ENCODE measurements around the gene CLMP. TPM values are rescaled to one million over a fixed set of nuclear protein-coding genes. Genes with fewer than 3 reads are reported as not detected.
"Not testable (repeated sequence)": the region's sequence is repeated elsewhere in the genome, so short reads cannot be mapped to it uniquely, and the experiment has no call there.

The CLMP gene
- polyA plus RNA-seq, 4 donors, result 25.2 to 42.3 (median 39.1) TPM

DNA sequence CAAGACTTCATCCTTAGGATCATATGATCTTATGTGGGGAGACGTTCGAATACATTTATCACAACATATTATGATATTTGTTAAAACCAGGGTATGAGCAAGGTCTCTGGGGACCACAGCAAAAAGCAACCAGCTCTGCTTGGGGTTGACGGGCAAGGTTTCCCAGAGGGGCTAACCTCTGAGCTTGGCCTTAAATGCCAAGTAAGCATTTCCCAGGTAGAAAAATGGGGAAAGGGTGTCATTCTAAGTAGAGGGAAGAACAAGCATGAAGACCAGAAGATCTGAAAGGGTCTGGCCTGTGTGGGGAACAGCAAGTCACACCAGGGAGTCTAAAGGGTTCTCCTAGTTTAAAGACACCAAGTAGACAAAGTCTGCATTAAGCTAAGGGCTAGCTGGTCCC, 24.1 kb downstream of the CLMP start:
- DNase-seq (ENCODE audit: low read depth in 4 of 4, low spot score in 3 of 4), result no peak

DNA sequence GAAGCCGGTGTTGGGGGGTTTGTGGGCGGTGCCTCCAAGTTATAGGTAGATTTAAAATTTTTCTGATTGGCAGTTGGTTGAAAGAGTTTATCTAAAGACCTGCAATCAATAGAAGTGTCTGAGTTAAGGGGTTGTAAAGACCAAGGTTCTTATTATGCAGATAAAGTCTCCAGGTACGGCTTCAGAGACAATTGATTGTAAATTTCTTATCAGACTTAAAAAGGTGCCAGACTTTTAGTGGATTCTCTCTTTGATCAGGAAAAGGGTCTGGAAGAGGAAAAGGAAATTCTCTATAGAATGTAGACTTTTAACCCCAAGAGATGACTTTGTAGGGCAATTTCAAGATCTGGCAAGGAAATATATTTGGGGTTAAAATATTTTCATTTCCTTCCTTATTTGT, 25.2 kb downstream of the CLMP start:
- DNase-seq (ENCODE audit: low read depth in 4 of 4, low spot score in 3 of 4), result no peak

DNA sequence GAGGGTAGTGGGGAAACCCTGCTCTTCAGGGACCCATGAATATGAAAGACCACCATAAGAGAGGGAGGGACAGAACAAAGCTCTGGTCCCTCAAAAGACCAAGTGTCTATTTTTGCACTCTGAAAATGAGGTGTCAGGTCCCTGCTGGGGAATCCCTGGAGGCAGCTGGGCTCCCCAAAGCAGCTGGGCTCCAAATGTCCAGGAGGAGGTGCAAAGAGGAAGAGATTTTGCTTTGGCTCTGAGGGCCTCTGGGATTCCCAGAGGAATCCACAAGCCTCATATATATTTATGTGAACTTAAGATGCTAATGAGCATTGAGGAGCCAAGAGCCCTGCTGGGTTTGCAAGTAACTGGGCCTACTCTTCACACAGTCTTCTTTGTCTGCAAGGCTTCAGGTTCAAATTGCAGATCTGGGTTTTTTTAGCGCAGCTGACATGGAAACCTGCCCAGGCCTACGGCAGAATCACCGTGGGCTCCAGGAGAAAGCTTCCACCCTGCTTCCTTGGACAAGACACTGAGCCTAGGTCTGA, 26.0 kb downstream of the CLMP start:
- no peak for DNase-seq (ENCODE audit: low read depth in 4 of 4, low spot score in 3 of 4)

DNA sequence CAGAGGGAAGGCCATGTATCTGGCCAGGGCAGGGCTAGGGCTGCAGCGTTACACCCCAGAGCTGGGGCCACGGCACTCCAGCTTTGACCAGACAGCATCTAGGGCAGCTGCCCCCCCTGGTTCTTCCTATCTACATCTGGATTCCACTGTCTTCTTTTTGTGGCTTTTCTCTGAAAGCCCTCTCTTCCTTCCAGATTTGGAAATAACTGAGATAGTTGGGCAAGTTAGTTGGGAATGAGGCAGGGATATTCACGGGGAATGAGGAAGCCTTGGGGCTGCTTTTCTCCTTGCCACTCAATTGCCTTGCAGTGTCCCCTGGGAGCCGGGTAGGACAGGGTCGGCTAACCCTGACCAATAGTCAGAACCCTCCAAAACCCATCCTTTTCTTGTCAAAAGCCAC, 26.8 kb downstream of the CLMP start:
- DNase-seq (ENCODE audit: low read depth in 4 of 4, low spot score in 3 of 4), result no peak

DNA sequence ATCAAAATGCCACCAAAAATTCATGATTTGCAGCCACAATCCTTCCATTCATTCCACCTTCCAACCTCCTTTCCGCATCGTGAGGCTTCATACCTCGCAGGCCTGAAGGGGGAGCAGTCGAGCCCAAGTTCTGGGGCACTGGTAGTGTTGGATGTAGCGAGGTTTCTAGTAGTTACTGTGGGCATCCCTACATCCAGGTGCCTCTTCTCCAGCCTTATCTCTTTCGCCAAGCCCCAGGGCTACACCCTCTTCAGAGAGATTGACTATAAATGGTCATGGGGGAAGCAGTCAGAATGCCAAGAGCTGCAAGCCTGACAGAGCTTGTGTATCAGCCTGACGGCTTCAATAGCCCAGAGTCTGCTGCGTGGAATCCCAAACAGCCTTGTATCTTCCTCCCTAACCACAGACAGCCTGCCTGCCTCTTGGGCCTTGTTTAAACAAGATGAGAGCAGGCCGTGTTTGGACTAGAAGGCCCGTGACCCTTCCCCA, 28.9 kb downstream of the CLMP start:
- DNase-seq (ENCODE audit: low read depth in 4 of 4, low spot score in 3 of 4), result no peak

DNA sequence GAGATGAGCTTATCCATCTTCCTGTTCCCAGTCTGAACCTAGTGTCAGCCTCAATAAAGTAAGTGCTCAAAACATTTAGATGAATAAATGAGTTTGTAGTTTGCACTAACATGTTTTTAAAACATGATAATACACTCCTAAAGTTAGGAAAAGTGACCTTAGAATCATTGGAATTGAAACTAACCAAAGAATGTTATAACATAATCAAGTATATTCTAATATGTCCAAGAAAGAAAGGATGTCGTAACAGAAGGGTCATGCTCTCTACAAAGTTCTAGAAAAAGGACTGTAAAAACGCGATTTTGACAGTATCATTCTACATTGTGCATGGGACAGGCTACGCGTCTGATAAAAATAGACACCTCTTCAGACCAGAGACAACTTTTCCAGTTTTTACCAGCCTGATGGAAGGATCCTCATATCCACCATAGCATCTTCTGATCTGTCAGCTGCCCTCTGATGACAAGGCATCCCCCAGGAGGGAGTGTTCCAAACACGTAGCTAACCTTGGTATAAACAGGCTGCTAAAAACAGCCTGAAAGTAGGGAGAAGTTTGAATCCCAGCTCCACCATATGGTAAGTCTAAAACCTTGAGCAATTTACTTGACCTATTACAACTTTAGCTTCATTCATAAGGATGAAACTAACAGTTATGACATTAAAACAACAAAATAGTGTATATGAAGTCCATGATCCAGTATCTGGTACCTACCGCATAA, 30.2 kb downstream of the CLMP start:
- DNase-seq (ENCODE audit: low read depth in 4 of 4, low spot score in 3 of 4), result no peak

DNA sequence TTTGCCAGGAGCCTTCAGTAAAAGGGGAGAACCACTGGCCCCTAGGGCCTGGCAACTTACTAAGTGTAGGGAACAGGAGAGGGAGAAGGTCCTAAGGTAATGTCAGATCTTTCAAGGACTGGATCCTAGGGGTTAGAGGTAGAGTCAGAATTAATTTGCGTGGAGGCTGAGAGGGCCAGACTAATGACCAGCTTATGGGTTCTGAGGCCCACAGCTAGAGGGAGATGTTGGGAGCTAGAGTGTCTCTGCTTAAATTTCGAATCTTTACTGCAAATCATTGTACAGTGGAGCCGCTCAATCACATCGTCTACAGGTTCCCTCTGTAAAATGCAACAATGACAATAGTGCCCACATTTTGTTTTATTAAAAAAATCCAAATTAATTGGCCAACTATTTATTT, 31.4 kb downstream of the CLMP start:
- no peak for DNase-seq (ENCODE audit: low read depth in 4 of 4, low spot score in 3 of 4)

DNA sequence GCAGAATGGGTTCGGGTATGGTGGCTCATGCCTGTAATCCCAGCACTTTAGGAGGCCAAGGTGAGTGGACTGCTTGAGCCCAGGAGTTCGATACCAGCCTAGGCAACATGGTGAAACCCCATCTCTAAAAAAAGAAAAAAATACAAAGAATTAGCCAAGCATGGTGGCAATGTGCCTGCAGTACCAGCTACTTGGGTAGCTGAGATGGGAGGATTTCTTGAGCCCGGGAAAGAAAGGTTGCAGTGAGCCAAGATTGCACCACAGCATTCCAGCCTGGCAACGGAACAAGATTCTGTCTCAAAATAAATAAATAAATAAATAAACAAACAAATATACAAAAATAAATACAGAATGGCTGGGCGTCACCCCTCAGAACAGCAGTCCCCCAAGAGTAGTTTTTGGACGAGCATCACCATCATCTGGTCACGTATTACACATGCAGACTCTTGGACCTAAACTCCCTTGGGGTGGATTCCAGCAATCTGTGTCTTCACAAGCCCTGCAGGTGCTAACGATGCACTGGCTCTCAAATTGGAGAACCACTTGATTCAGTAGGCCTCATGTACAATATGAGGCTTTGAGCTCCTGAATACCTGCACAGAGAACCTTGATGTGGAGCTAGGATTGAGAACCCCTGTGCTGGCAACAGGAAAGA, 33.5 kb downstream of the CLMP start:
- no peak for DNase-seq (ENCODE audit: low read depth in 4 of 4, low spot score in 3 of 4)

DNA sequence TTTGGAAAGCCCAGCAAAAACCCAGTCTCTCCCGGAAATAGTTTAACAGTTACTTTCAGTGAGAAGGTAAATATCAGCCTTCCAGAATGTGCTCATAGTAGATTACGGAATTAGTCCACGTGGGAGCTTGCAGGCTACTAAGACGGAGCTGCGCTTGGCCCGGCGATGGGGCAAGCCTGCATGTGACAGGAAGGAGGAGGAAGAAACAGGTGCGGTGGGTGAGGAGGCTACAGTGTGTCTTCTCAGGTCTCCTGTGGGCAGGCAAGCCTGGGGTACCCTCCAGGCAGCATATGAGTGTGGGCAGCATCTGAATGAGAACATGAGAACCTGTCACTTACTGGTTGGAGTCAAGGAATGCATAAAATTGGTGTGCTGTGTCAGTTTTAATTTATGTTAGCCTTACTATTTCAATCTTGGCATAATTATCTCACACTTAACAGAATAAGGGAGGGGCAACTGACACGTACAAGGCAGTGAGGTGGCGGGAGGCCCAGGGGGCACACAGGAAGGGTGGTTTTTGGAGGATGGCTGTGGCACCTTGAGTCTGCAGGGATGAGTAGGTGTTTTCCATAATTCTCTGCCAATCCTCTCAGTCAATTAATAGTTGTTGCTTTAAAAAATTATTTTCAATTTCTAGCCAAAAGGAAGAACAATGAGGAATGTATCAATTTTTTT, 35.7 kb downstream of the CLMP start:
- DNase-seq (ENCODE audit: low read depth in 4 of 4, low spot score in 3 of 4), result no peak

DNA sequence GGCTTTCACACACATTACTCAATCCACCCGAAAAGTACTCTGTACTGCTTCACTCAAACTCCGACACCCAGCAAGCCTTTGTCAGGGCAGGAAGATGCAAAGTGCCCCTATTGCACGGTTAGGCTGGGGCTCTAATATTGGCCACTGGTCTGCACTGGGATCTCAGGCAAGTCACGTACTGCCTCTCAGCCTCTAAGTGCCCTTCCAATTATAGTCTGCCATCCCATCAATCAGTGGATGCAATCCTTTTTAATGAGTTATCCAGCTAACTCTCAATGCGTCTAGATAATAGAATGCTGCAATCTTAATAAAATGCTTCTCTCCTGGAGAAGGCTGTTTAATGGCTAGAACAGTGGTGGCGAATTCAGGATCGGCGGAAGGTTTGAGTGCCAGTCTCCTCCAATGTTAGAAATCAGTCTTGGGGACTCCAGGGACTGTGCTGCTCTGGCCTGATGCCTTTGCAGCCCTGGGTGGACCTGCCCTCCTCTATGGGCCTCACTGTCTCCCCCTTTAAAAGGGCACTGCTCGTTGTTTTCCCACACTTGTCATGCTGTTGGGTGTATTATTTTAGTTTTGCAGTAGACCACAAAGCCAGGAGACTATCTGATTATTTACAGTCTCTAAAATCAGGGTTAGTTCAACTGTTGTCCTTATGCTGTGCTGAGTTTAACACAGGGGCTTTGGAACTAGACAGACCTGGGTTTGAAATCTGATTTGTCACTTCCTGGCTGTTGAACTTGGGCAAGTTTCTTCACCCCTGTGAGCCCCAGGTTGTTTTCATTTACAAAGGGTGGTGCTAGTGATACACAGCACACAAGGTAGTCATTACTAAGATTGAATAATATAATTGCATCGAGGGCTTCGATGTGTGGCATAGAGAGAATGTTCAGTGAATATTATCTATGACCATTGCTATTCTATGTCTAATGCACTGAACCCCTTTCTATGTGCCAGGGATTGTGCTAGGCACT, 36.7 kb downstream of the CLMP start:
- DNase-seq (ENCODE audit: low read depth in 4 of 4, low spot score in 3 of 4), result no peak

DNA sequence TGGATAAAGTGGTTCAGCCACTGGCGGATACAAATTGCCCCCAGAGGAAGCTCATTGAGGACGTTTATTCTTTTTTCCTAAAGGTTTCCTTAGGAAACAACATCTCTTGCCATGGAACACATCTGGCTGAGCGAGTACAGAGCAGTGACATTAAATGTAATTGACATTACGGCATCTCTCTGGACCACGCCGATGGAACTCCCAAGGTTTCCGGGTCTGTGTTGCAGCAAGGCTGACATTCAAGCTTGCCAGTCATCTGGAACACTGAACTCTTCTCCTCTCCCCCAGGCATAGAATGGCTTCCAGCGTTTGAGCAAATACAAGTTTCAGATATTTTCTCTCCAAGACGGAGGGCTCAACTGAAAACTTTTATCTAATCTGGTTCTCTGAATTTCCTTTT, 42.1 kb downstream of the CLMP start:
- DNase-seq (ENCODE audit: low read depth in 4 of 4, low spot score in 3 of 4), result no peak

DNA sequence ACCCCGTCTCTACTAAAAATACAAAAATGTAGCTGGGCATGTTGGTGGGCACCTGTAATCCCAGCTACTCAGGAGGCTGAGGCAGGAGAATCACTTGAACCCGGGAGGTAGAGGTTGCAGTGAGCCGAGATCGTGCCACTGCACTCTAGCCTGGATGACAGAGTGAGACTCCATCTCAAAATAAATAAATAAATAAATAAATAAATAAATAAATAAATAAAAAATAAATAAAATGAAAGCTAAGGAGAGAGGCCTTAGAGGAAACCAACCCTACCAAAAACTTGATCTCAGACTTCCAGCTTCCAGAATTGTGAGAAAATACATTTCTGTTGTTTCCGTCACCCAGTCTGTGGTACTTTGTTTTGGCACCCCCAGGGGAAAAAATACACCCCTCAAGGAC, 42.7 kb downstream of the CLMP start:
- not testable (repeated sequence) for DNase-seq (ENCODE audit: low read depth in 4 of 4, low spot score in 3 of 4)

DNA sequence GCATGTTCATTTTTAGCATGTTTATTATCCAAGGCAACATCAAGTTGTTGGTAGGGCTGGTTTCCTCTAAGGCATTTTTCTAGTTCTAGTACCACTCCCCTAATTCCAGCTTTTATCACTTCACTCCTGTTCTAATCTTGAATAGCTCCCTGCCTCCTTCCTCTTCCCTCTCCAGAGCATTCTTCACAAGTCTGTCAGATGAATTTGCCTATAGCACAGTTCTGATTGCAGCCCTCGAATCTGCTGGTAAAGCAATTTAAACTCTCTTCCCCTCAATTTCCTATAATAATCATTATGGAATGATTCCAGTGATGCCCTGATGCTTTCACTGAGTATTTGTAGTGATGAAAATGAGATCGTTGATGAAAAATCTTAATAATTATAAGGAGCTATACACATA, 43.3 kb downstream of the CLMP start:
- DNase-seq (ENCODE audit: low read depth in 4 of 4, low spot score in 3 of 4), result no peak

DNA sequence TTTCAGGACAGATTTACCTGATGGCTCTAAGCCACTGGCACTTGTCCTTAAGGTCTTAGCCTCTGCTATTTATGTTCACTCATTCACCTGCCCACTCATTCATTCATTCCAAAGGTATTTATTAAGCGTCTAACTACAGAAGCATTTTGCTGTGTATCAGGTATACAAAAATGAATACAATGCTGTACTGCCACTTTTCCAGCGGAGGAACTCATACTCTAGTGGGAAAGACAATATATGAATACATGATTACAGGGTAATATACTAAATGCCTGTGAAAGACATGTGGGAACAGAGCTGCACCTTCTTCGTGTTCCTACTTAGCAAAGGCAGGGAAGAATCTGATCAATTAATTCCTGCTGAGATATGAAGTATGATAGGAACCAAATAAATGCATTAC, 43.7 kb downstream of the CLMP start:
- DNase-seq (ENCODE audit: low read depth in 4 of 4, low spot score in 3 of 4), result no peak

DNA sequence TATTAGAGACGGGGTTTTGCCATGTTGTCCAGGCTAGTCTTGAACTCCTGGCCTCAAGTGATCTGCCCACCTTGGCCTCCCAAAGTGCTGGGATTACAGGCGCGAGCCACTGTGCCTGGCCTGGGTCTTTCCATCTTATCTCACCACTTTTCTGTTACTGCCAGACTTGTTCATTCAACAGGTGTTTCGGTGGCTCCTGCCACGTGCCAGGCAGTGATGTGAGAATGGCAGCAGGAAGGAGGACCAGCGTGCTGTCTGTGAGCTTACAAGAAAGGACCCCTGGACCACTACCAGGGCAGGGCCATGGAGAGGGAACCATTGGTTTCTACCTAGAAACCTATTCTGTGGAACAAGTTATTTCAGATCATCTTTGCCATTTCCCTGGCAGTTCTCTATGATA, 44.2 kb downstream of the CLMP start:
- DNase-seq (ENCODE audit: low read depth in 4 of 4, low spot score in 3 of 4), result no peak

DNA sequence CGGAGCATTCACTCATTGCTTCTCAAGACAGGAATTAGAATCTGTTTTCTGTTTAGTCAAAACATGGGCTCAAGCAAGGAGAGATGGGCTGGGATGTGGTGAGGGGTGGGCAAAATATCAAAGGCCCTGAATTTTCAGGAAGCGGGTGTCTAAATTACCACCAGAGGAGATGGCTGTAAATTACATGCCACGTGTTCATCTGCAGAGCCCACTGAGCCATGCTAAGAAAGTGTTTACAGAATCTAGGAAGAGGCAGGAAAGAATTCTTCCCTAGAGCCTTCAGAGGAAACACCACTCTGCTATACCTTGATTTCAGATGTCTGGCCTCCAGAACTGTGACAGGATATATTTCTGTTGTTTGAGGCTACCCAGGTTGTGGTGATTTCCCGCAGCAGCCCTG, 46.1 kb downstream of the CLMP start:
- DNase-seq (ENCODE audit: low read depth in 4 of 4, low spot score in 3 of 4), result no peak

DNA sequence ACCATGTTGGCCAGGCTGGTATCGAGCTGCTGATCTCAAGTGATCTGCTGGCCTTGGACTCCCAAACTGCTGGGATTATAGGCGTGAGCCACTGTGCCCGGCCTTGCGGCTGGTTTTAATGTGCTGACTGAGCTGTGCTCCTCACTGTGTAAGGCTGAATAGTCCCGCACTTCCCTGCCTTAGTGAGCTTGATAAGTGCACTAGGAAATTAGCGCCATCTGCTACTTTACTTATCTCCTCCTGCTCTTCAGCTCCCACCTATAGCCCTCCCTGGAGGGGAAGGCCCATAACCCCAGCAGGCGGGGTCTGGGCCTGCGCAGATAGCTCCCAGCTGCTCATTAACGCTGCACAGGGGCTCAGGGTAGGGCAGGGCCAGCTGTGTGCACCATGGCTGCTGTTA, 49.4 kb downstream of the CLMP start:
- no peak for DNase-seq (ENCODE audit: low read depth in 4 of 4, low spot score in 3 of 4)

DNA sequence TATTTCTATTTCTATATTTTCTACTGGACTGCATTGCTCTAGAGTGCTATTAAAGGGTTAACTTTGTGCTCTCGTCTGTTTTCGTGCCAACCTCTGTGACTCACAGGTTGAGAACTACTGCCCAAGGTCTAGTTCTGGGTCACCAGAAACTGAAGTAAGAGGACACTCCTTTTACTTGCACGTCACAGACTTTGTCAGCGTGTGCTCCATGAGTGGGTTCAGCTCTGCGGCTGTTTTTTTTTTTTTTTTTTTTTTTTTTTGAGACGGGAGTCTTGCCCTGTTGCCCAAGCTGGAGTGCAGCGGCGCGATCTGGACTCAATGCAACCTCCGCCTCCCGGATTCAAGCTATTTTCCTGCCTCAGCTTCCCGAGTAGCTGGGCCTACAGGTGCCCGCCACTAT, 49.8 kb downstream of the CLMP start:
- no peak for DNase-seq (ENCODE audit: low read depth in 4 of 4, low spot score in 3 of 4)

DNA sequence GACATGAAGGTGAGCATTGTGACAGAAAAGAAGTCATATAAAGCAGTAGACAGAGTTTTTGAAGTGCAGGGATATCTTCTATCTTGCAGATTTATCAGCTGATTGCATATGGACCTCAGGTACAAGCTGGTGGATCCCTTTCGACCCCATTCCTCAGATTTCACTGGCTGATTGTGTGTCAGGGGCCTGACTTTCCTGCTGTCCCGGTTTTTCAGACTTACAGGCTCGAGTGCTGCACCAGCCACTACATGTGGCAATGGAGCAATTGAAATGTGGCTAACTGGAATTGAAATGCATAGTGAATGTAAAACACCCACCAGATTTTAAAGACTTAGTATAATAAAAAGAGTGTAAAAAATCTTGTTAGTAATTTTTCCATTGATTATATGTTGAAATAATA, 50.3 kb downstream of the CLMP start:
- DNase-seq (ENCODE audit: low read depth in 4 of 4, low spot score in 3 of 4), result no peak

DNA sequence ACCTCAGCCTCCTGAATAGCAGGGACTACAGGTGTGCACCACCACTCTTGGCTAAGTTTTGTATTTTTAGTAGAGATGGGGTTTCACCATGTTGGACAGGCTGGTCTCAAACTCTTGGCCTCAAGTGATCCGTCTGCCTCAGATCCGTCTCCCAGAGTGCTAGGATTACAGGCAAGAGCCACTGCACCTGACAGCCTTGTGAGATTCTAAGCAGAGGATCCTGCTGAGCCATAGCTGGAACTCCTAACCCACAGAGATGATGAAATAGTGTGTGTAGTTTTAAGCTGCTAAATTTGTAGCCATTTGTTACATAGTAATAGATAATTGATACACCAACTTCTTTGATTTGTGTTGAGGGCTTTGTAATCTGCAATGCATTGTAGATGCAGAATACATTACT, 51.1 kb downstream of the CLMP start:
- DNase-seq (ENCODE audit: low read depth in 4 of 4, low spot score in 3 of 4), result no peak

DNA sequence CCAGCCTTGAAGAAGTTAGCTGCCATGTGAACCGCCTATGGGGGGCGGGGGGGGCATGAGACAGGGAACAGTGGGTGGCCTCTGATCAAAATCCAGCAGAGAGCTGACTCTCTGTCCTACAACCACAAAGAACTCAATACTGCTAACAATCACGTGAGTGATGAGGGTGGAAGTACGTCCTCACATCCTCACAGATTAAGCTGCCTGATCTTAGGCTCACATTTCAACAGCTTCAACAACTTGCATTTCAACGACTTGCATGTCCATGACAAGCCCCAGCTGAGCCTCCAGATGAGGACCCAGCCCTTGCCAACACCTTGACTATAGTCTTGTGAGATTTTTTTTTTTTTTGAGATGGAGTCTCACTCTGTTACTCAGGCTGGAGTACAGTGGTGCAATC, 51.6 kb downstream of the CLMP start:
- no peak for DNase-seq (ENCODE audit: low read depth in 4 of 4, low spot score in 3 of 4)
